Right atrium auricular region (tissue), 2 donors: ENCODE measurements around the gene PDE4D. TPM values are rescaled to one million over a fixed set of nuclear protein-coding genes. Genes with fewer than 3 reads are reported as not detected.

Source experiments
- DNase-seq: peaks from one replicate; pipeline ENCODE4 v3.0.0-alpha.2; 2019; ENCODE audit warnings: low spot score
- H3K27ac ChIP-seq, 2 donors: fragments of 200-600 bp; sonication (generic); 1 replicate in 1 of 2; 2 replicates in 1 of 2; pipeline ENCODE4 v1.5.1; 2016 to 2019
- H3K27me3 ChIP-seq, 2 donors: fragments of 200-600 bp; sonication (generic); one replicate each; pipeline versions ENCODE4 v1.5.1 to v1.6.0; 2017 to 2019
- H3K36me3 ChIP-seq: fragments of 200-600 bp; sonication (generic); one replicate; pipeline ENCODE4 v1.5.1; 2016
- H3K4me1 ChIP-seq, 2 donors: fragments of 200-600 bp; sonication (generic); one replicate each; pipeline versions ENCODE4 v1.5.1 to v1.6.0; 2017 to 2019
- H3K4me3 ChIP-seq, 2 donors: fragments of 200-600 bp; sonication (generic); 1 replicate in 1 of 2; 2 replicates in 1 of 2; pipeline ENCODE4 v1.5.1; 2017 to 2019; ENCODE audit warnings: mild to moderate bottlenecking in 1 of 2, moderate library complexity in 1 of 2
- H3K9me3 ChIP-seq, 2 donors: fragments of 200-600 bp; sonication (generic); one replicate each; pipeline ENCODE4 v1.5.1; 2019
- CTCF ChIP-seq, 2 donors: fragments of 200-600 bp; sonication (generic); IDR thresholded peaks; one replicate each; pipeline ENCODE4 v1.5.1; 2019; ENCODE audit warnings: antibody characterized with exemption in 2 of 2
- total RNA-seq, 2 donors: library from RNA; depleted of rRNA; stranded (reverse); fragments of >200 nt; gene quantifications; one replicate each; pipeline ENCODE4 v1.1.0, GENCODE V29; 2016

The PDE4D gene
- total RNA-seq, 2 donors from 2014 or later, result 43.3 to 44.0 TPM

- H3K4me1 ChIP-seq, result no peaks in the 10 kb centered on the region
- H3K4me3 ChIP-seq, result no peak overlapping the region
- H3K27ac ChIP-seq, result no peak overlapping the region
- H3K9me3 ChIP-seq, result no peaks in the 10 kb centered on the region
- TF ChIP-seq CTCF (IDR thresholded peaks at IDR 0.05), result no peak
- no peaks in the 10 kb centered on the region for H3K36me3 ChIP-seq
- no peaks in the 10 kb centered on the region for H3K27me3 ChIP-seq
- DNase-seq, result no peak
Observed at GRCh38 chr5:58950224-58950623, 943.3 kb downstream of the PDE4D start.

GRCh38 chr5:58946230-58946629 lies 947.3 kb downstream of the PDE4D start:
- Histone ChIP-seq H3K4me3 (no peak overlapping the region), H3K9me3 (no peaks in the 10 kb centered on the region), H3K4me1 (no peaks in the 10 kb centered on the region), H3K36me3 (no peaks in the 10 kb centered on the region), H3K27ac (no peak overlapping the region), H3K27me3 (no peaks in the 10 kb centered on the region)
- TF ChIP-seq CTCF (IDR thresholded peaks at IDR 0.05), result no peak
- DNase-seq, result no peak

- Histone ChIP-seq H3K4me3 (no peak overlapping the region), H3K27me3 (no peaks in the 10 kb centered on the region), H3K27ac (no peak overlapping the region), H3K4me1 (no peaks in the 10 kb centered on the region), H3K36me3 (no peaks in the 10 kb centered on the region), H3K9me3 (no peaks in the 10 kb centered on the region)
- no peak for TF ChIP-seq CTCF (IDR thresholded peaks at IDR 0.05)
- no peak for DNase-seq
Observed at GRCh38 chr5:58944221-58944620, 949.3 kb downstream of the PDE4D start.

- H3K4me3 ChIP-seq, result no peak overlapping the region
- DNase-seq, result no peak
Observed at GRCh38 chr5:58940446-58940845, 953.1 kb downstream of the PDE4D start.

GRCh38 chr5:58939664-58940063 lies 953.9 kb downstream of the PDE4D start:
- DNase-seq, result no peak
- Histone ChIP-seq H3K4me1 (no peaks in the 10 kb centered on the region), H3K9me3 (no peaks in the 10 kb centered on the region), H3K36me3 (no peaks in the 10 kb centered on the region), H3K27ac (no peak overlapping the region), H3K4me3 (no peak overlapping the region), H3K27me3 (no peaks in the 10 kb centered on the region)
- TF ChIP-seq CTCF (IDR thresholded peaks at IDR 0.05), result no peak

More at GRCh38 chr5:58940446-58940845, 953.1 kb downstream of the PDE4D start:
- Histone ChIP-seq H3K4me1 (no peaks in the 10 kb centered on the region), H3K36me3 (no peaks in the 10 kb centered on the region), H3K9me3 (no peaks in the 10 kb centered on the region), H3K27ac (no peak overlapping the region), H3K27me3 (no peaks in the 10 kb centered on the region)
- TF ChIP-seq CTCF (IDR thresholded peaks at IDR 0.05), result no peak
